Glutamatergic neuron (in vitro differentiated cells): ENCODE measurements around the gene FGF7. TPM values are rescaled to one million over a fixed set of nuclear protein-coding genes. Genes with fewer than 3 reads are reported as not detected.
"Not testable (repeated sequence)": the region's sequence is repeated elsewhere in the genome, so short reads cannot be mapped to it uniquely, and the experiment has no call there.

Source experiments
- DNase-seq: peaks from one replicate; pipeline ENCODE4 v3.0.0; 2022
- H3K27ac Mint-ChIP-seq: one replicate; pipeline ENCODE4 v1.8.0; 2020; ENCODE audit warnings: mild to moderate bottlenecking, mixed read lengths, inconsistent platforms; ENCODE audit not compliant: unreplicated experiment
- H3K27me3 Mint-ChIP-seq: one replicate; pipeline ENCODE4 v1.8.0; 2020; ENCODE audit warnings: mild to moderate bottlenecking, moderate library complexity, mixed read lengths, inconsistent platforms; ENCODE audit not compliant: unreplicated experiment
- H3K36me3 Mint-ChIP-seq: one replicate; pipeline ENCODE4 v1.8.0; 2020; ENCODE audit warnings: mild to moderate bottlenecking, mixed read lengths, inconsistent platforms; ENCODE audit not compliant: unreplicated experiment
- H3K4me1 Mint-ChIP-seq: one replicate; pipeline ENCODE4 v1.8.0; 2020; ENCODE audit warnings: mild to moderate bottlenecking, low read depth, mixed read lengths, inconsistent platforms; ENCODE audit not compliant: unreplicated experiment
- H3K4me3 Mint-ChIP-seq: one replicate; pipeline ENCODE4 v1.8.0; 2020; ENCODE audit warnings: mild to moderate bottlenecking, mixed read lengths, inconsistent platforms; ENCODE audit not compliant: unreplicated experiment
- H3K9me3 Mint-ChIP-seq: one replicate; pipeline ENCODE4 v1.8.0; 2020; ENCODE audit warnings: mild to moderate bottlenecking, moderate library complexity, mixed read lengths, inconsistent platforms; ENCODE audit not compliant: unreplicated experiment
- CTCF ChIP-seq: fragments of 200-600 bp; sonication (generic); IDR thresholded peaks from one replicate; pipeline ENCODE4 v1.5.0; 2021; ENCODE audit not compliant: partially characterized antibody, unreplicated experiment
- total RNA-seq: library from RNA; stranded (reverse); fragmentation: NEBNext Ultra II Directional; extraction: Animal tissue kit (Norgen Biotek cat#: 25700); gene quantifications from one replicate; pipeline ENCODE4 v1.2.1, GENCODE V29; 2021; ENCODE audit not compliant: unreplicated experiment

The FGF7 gene
- total RNA-seq, 1 donor from 2014 or later: 0.07 TPM

DNA sequence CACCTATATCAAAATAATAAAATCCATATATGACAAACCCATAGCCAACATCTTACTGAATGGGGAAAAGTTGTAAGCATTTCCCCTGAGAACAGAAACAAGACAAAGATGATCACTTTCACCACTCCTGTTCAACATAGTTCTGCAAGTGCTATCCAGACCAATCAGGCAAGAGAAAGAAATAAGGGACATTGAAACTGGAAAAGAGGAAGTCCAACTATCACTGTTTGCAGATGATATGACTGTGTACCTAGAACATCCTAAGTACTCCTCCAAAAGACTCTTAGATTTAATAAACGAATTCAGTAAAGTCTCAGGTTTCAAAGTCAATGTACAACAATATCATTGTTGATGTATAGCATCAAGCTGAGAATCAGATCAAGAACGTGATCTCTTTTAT, 35.6 kb upstream of the FGF7 start:
- H3K27me3 Mint-ChIP-seq: no peaks in the 10 kb centered on the region
- no peak for DNase-seq
- H3K9me3 Mint-ChIP-seq: peaks cover 2% of the 10 kb centered on the region
- no peaks in the 10 kb centered on the region for H3K36me3 Mint-ChIP-seq
- TF ChIP-seq CTCF: no peak
- H3K27ac Mint-ChIP-seq: no peak overlapping the region
- H3K4me3 Mint-ChIP-seq: no peak overlapping the region
- peaks cover 7% of the 10 kb centered on the region for H3K4me1 Mint-ChIP-seq

GRCh38 chr15:49402515-49403296, 20.3 kb upstream of the FGF7 start:
- not testable (repeated sequence) for H3K4me1 Mint-ChIP-seq, H3K4me3 Mint-ChIP-seq, H3K27me3 Mint-ChIP-seq, DNase-seq, H3K36me3 Mint-ChIP-seq, H3K9me3 Mint-ChIP-seq, H3K27ac Mint-ChIP-seq

DNA sequence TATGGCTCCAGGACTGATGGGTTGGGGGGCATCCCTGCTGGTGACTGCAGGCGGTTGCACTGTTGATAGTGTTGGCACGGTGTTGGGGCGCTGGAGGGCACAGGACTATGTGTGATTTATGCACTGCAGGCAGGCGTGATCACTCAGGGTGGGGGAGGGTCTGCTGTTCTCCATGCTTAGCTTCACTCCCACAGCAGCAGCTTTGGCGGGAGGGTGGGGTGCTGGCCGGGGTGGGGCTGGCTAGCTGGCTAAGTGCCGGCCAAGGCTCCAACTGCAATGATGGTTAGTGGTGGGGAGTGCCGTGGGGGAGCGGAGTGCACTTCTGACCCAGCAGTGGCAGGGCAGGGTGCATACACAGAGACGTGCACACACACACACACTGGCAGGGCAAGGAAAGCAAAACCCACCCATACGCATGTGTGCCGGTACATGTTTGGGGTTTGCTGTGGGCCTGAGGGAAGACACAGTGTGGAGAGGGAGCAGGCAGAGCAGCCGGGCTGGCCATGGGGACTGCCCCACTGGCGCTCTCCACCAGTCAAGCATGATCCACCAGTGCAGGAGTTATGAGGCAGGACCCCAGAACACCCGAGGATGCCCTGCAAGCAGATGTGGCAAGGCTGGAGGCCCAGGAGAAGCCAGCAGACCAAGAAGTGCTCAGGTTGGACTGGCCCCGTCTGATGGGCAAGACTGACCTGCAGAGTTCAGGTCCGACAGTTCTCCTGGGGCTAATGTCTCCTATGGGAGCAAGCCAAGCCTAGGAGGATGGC, 16.5 kb upstream of the FGF7 start:
- no peak overlapping the region for H3K27ac Mint-ChIP-seq
- TF ChIP-seq CTCF: no peak
- H3K4me3 Mint-ChIP-seq: no peak overlapping the region
- H3K4me1 Mint-ChIP-seq: no peaks in the 10 kb centered on the region
- no peak for DNase-seq
- no peaks in the 10 kb centered on the region for H3K9me3 Mint-ChIP-seq
- no peaks in the 10 kb centered on the region for H3K27me3 Mint-ChIP-seq
- H3K36me3 Mint-ChIP-seq: no peaks in the 10 kb centered on the region

- Mint-ChIP-seq H3K27me3 (no peaks in the 10 kb centered on the region), H3K4me1 (no peaks in the 10 kb centered on the region), H3K4me3 (no peak overlapping the region), H3K27ac (no peak overlapping the region), H3K9me3 (peaks cover 1% of the 10 kb centered on the region), H3K36me3 (no peaks in the 10 kb centered on the region)
- TF ChIP-seq CTCF: no peak
- DNase-seq: no peak
Observed at GRCh38 chr15:49410641-49411040, 12.4 kb upstream of the FGF7 start.

- Mint-ChIP-seq H3K27ac (no peak overlapping the region), H3K9me3 (peaks cover 1% of the 10 kb centered on the region), H3K4me1 (no peaks in the 10 kb centered on the region), H3K36me3 (no peaks in the 10 kb centered on the region), H3K4me3 (no peak overlapping the region), H3K27me3 (no peaks in the 10 kb centered on the region)
- DNase-seq: no peak
- no peak for TF ChIP-seq CTCF
Observed at GRCh38 chr15:49412797-49413196, 10.2 kb upstream of the FGF7 start.
